ENCODE results near the gene DYNLRB1.
A peak's percentile ranks its signal among the peaks of the same experiment; 100 is the strongest.
"Not testable (repeated sequence)": the region's sequence is repeated elsewhere in the genome, so short reads cannot be mapped to it uniquely, and the experiment has no call there.

The DYNLRB1 gene

DNA sequence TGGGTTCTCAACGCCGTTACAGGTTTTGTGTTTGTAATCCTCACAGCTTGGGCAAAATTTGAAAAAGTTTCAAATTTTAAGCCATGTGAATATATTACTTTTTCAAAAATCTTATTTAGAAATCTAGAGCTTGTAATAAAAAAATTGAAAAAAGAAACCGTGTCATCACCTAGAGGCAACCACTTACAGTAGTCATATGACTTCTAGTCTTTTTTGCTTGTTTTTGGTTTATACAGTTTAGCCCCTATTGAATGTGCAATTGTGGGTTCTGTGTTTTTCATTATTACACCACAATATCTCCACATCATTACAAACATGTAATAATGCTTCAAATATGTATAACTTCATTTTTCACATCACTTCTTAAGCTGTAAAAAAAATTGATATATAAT is 888 bp downstream of the DYNLRB1 start:
- Histone ChIP-seq H3K4me2 (ENCODE audit: low read length) (peak overlapping the region; percentile 98), H3K36me3 (ENCODE audit: control insufficient read depth, low read length) (peaks cover 11% of the 10 kb centered on the region), H3K9me2 (replicated peaks; ENCODE audit: control insufficient read depth, low read length) (no peaks in the 10 kb centered on the region), H3K27ac (ENCODE audit: low read depth, low read length) (peak overlapping the region; percentile 25; the same call in 1 of the 2 replicates), H3K4me1 (ENCODE audit: control insufficient read depth, low read length) (peaks cover 42% of the 10 kb centered on the region), H3K9me3 (ENCODE audit: control insufficient read depth, insufficient read depth, low read length) (no peaks in the 10 kb centered on the region), H3F3A (ENCODE audit: control insufficient read depth, insufficient read depth) (0 out of 2 replicates have a peak, but pooled peaks cover 6% of the 10 kb centered on the region), H3K27me3 (ENCODE audit: control insufficient read depth, low read length) (no peaks in the 10 kb centered on the region), H4K20me1 (ENCODE audit: control insufficient read depth, insufficient read depth, low read depth, low read length) (no peaks in the 10 kb centered on the region), H3K79me2 (ENCODE audit: control insufficient read depth, low read length) (peaks cover 55% of the 10 kb centered on the region), H3K4me3 (ENCODE audit: low read length) (peak overlapping the region; percentile 86)
- no peak for TF ChIP-seq EZH2phosphoT487 (IDR thresholded peaks at IDR 0.05; ENCODE audit: borderline replicate concordance, low read length)
- TF ChIP-seq, protein P1, sequence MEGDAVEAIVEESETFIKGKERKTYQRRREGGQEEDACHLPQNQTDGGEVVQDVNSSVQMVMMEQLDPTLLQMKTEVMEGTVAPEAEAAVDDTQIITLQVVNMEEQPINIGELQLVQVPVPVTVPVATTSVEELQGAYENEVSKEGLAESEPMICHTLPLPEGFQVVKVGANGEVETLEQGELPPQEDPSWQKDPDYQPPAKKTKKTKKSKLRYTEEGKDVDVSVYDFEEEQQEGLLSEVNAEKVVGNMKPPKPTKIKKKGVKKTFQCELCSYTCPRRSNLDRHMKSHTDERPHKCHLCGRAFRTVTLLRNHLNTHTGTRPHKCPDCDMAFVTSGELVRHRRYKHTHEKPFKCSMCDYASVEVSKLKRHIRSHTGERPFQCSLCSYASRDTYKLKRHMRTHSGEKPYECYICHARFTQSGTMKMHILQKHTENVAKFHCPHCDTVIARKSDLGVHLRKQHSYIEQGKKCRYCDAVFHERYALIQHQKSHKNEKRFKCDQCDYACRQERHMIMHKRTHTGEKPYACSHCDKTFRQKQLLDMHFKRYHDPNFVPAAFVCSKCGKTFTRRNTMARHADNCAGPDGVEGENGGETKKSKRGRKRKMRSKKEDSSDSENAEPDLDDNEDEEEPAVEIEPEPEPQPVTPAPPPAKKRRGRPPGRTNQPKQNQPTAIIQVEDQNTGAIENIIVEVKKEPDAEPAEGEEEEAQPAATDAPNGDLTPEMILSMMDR (IDR thresholded peaks at IDR 0.05; ENCODE audit: low read depth, low read length, poor library complexity, severe bottlenecking), result no peak

GRCh38 chr20:34518863-34519262 is 2.6 kb downstream of the DYNLRB1 start:
- not testable (repeated sequence) for H3K4me3 ChIP-seq (ENCODE audit: low read length); H3K9me3 ChIP-seq (ENCODE audit: control insufficient read depth, insufficient read depth, low read length); H4K20me1 ChIP-seq (ENCODE audit: control insufficient read depth, insufficient read depth, low read depth, low read length); H3K9me2 ChIP-seq (replicated peaks; ENCODE audit: control insufficient read depth, low read length); H3F3A ChIP-seq (ENCODE audit: control insufficient read depth, insufficient read depth); H3K27me3 ChIP-seq (ENCODE audit: control insufficient read depth, low read length); H3K27ac ChIP-seq (ENCODE audit: low read depth, low read length)
- H3K79me2 ChIP-seq (ENCODE audit: control insufficient read depth, low read length), result peaks cover 70% of the 10 kb centered on the region
- H3K36me3 ChIP-seq (ENCODE audit: control insufficient read depth, low read length), result peaks cover 17% of the 10 kb centered on the region
- H3K4me1 ChIP-seq (ENCODE audit: control insufficient read depth, low read length), result peaks cover 45% of the 10 kb centered on the region
- H3K4me2 ChIP-seq (ENCODE audit: low read length), result 0 out of 2 replicates have a peak overlapping the region, but pooled peaks have one; percentile 98

GRCh38 chr20:34519841-34520240 is 3.6 kb downstream of the DYNLRB1 start:
- not testable (repeated sequence) for H3K4me3 ChIP-seq (ENCODE audit: low read length); H3K9me2 ChIP-seq (replicated peaks; ENCODE audit: control insufficient read depth, low read length); H3F3A ChIP-seq (ENCODE audit: control insufficient read depth, insufficient read depth); H3K27me3 ChIP-seq (ENCODE audit: control insufficient read depth, low read length); H3K27ac ChIP-seq (ENCODE audit: low read depth, low read length); H3K9me3 ChIP-seq (ENCODE audit: control insufficient read depth, insufficient read depth, low read length)
- Histone ChIP-seq H4K20me1 (ENCODE audit: control insufficient read depth, insufficient read depth, low read depth, low read length) (peaks cover 13% of the 10 kb centered on the region; the same call in 1 of the 2 replicates), H3K36me3 (ENCODE audit: control insufficient read depth, low read length) (peaks cover 20% of the 10 kb centered on the region), H3K79me2 (ENCODE audit: control insufficient read depth, low read length) (peaks cover 80% of the 10 kb centered on the region), H3K4me2 (ENCODE audit: low read length) (peak overlapping the region; percentile 10; the same call in 1 of the 2 replicates), H3K4me1 (ENCODE audit: control insufficient read depth, low read length) (peaks cover 45% of the 10 kb centered on the region)

DNA sequence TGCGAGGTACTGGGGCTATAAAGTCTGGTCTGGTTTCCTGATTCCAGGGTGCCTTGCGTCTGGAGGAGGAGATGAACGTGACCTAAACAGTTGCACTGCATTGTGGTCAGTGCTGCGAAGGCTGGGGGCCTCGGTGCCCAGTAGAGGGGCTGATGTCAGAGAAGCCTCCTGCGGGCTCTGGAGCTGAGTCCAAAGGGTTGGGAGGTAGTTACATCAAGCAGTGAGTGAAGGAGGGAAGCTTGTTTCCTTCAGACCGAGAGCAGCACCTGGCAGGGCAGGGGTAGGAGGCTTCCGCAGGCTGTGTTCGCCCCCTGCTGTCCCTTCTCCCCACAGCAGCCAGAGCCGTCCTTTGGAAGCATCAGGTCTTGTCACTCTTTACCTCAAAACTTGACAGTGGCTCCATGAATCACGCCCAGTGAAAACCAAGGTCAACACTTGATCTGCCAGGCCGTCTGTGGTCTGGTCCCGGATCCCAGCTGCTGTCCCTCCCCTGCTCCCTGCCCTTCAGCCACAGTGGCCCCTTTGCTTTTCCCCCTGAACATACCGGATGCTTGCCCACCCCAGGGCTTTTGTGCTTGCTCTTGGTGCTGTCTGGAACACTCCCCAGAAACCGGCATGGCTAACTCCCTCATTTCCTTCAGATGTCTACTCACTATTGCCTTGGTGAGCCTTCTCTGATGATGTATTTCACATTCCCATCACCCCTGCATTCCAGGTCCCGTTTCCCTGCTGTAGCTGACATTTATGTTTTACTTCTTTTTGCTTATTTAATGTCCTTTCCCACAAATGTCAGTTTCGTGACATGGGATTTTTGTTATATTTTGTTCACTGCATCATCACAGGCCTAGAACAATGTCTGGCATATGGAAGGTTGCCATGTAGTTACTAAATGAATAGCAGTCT is 7.0 kb downstream of the DYNLRB1 start:
- H3K27ac ChIP-seq (ENCODE audit: low read depth, low read length), result no peak overlapping the region
- H3K4me2 ChIP-seq (ENCODE audit: low read length), result no peak overlapping the region
- H3K9me2 ChIP-seq (replicated peaks; ENCODE audit: control insufficient read depth, low read length), result no peaks in the 10 kb centered on the region
- no peaks in the 10 kb centered on the region for H3K27me3 ChIP-seq (ENCODE audit: control insufficient read depth, low read length)
- TF ChIP-seq, protein P1 (IDR thresholded peaks at IDR 0.05; ENCODE audit: low read depth, low read length, poor library complexity, severe bottlenecking), result peak; percentile 84
- TF ChIP-seq EZH2phosphoT487 (IDR thresholded peaks at IDR 0.05; ENCODE audit: borderline replicate concordance, low read length), result no peak
- peaks cover 13% of the 10 kb centered on the region; the same call in 1 of the 2 replicates for H4K20me1 ChIP-seq (ENCODE audit: control insufficient read depth, insufficient read depth, low read depth, low read length)
- no peaks in the 10 kb centered on the region for H3F3A ChIP-seq (ENCODE audit: control insufficient read depth, insufficient read depth)
- H3K4me3 ChIP-seq (ENCODE audit: low read length), result no peak overlapping the region
- no peaks in the 10 kb centered on the region for H3K9me3 ChIP-seq (ENCODE audit: control insufficient read depth, insufficient read depth, low read length)
- peaks cover 70% of the 10 kb centered on the region for H3K79me2 ChIP-seq (ENCODE audit: control insufficient read depth, low read length)
- peaks cover 49% of the 10 kb centered on the region for H3K36me3 ChIP-seq (ENCODE audit: control insufficient read depth, low read length)
- peaks cover 22% of the 10 kb centered on the region for H3K4me1 ChIP-seq (ENCODE audit: control insufficient read depth, low read length)
